ENCODE results near the gene SIK3.
A peak's percentile ranks its signal among the peaks of the same experiment; 100 is the strongest.

SIK3 gene

GRCh38 chr11:116970485-116971292 lies 127.5 kb downstream of the SIK3 start:
- DNase-seq (ENCODE audit: low read depth) = no peak

GRCh38 chr11:116969694-116970093 lies 128.5 kb downstream of the SIK3 start:
- DNase-seq (ENCODE audit: low read depth) = no peak

DNA sequence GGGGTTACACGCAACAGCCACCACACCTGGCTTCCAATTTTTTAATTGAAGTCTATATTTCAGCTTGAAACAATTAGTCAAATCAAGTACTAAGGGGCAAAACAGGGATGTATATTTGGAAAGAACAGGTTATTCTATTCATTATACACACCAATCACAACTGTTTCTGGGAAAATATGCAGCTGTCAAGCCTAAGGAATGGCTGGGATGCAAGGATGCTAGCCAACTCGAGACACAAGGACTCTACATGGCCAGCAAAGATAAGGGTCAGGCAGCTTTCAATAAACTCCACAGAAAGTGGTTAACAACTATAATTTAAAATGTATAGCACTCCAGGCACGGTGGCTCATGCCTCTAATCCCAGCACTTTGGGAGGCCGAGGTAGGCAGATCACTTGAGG lies 134.0 kb downstream of the SIK3 start:
- no peak for DNase-seq (ENCODE audit: low read depth)

DNA sequence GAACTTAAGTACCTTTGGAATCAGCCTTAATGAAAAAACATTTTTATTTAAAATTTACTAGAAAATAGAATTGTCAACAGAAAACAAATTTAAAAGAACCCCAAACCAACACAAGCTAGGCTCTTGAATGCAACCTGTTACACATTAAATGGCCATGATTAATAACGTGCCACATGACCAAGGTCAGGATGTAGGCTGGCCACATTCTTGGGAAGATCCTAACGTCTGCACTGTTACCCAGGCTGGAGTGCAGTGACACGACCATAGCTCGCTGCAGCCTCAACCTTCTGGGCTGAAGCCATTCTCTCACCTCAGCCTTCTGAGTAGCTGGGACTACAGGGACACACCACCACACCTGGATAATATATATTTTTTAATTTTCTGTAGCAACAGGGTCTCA lies 134.4 kb downstream of the SIK3 start:
- DNase-seq (ENCODE audit: low read depth) = no peak

- DNase-seq (ENCODE audit: low read depth) = no peak
Measured at GRCh38 chr11:116962108-116962507, 136.1 kb downstream of the SIK3 start.

- DNase-seq (ENCODE audit: low read depth) = peak; percentile 61
Measured at GRCh38 chr11:116960930-116961329, 137.3 kb downstream of the SIK3 start.

DNA sequence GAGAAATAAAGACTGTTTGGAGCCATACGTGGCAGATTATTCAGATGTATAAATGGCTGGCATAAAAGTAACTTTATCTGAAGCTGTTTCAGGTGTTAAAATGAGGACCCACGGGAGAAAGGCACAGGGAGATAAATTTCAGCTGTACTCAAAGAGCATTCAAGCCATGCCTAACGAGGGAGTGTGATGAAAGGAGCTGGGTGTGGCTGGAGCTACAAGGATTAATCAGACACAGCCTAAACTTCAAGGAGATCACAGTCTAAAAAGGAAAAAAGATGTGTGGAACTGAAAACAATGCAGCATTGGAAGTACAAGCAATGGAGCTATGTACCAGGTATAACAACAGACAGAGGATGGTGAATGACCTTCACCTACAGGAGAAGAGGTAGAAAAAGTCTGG lies 140.0 kb downstream of the SIK3 start:
- no peak for DNase-seq (ENCODE audit: low read depth)

GRCh38 chr11:116955949-116956348 lies 142.3 kb downstream of the SIK3 start:
- DNase-seq (ENCODE audit: low read depth) = no peak

DNA sequence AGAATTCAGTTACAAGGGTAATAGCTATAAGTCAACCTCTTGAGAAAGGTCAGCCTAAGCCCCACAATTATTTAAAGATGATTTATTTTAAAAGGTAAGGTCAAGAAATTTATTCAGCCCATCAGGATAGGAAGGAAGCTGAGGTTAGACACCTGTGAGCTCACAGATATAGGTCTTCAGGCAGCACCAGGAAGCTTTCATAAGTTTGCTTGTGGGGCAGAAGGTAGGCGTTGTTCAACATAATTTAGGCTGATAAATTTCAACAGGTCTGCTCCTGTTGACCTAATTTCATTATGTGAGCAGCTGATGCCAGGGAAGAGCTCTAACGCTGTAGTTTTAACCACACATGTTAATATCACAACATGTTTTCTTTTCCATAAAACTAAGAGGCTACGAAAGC lies 142.7 kb downstream of the SIK3 start:
- DNase-seq (ENCODE audit: low read depth) = no peak

GRCh38 chr11:116953530-116954285 lies 144.5 kb downstream of the SIK3 start:
- no peak for DNase-seq (ENCODE audit: low read depth)

DNA sequence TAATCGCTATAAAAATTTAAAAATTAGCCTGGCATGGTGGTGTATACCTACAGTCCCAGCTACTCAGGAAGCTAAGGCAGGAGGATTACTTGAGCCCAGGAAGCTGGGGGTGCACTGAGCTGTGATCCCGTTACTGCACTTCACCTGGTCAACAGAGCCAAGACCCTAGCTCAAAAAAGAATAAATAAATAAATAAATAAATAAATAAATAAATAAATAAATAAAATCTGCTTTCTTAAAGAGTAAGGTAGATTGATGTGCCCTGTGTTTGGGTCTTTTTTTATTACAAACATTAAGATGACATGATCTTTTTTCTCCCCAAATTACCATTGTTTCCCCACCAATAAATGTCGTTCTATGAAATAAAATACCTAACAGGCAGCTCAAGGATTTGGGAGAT lies 146.5 kb downstream of the SIK3 start:
- DNase-seq (ENCODE audit: low read depth) = no peak

DNA sequence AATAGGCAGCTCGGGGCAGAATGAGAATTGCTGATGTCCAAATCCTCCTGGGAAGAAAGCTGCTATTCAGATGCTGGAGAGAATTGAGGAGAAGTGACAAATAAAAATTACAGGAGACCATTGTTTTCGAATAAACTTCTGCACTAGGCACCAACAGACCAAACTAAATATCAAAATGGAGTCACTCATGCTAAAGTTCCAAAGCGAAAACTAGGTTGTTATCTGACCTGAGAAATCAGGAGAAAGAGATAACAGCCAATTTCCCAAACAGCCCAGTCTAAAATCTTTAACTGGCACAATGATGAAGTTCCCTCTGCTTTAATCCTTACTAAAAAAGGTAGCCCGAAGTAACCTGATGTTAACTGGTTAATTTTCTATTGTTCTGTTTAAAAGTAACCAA lies 148.0 kb downstream of the SIK3 start:
- no peak for DNase-seq (ENCODE audit: low read depth)

DNA sequence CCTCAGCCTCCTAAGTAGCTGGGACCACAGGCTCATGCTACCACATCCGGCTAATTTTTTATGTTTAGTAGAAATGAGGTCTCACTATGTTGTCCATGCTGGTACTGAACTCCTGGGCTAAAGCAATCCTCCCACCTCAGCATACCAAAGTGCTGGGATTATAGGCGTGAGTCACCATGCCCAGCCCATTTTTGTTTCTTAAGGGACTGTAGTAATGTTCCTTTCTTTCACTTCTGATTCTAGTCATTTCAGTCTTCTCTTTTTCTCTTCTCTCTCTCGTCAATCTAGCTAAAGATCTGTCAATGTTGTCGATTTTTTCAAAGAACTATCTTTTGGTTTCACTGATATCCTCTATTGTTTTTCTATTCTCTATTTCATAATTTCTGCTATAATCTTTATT lies 149.8 kb downstream of the SIK3 start:
- peak; percentile 42 for DNase-seq (ENCODE audit: low read depth)

DNA sequence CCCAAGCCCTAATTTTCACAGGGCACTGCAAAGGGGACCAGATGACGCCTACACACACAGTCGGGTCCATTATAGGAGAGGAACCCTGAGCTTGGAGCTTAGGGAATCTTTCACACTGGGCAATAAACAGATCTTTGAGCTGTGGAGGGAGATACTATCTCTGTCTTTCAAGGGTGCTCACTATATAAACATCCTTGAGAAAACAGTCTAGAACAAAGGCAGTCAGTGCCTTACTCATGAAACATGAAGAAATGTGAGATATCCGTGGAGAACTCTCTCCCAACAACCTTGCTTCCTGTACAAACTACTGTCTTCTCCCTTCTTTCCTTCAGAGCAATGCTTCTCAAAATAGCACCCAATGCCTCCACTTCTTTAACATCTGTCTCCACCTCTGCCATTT lies 151.8 kb downstream of the SIK3 start:
- peak; percentile 29 for DNase-seq (ENCODE audit: low read depth)

DNA sequence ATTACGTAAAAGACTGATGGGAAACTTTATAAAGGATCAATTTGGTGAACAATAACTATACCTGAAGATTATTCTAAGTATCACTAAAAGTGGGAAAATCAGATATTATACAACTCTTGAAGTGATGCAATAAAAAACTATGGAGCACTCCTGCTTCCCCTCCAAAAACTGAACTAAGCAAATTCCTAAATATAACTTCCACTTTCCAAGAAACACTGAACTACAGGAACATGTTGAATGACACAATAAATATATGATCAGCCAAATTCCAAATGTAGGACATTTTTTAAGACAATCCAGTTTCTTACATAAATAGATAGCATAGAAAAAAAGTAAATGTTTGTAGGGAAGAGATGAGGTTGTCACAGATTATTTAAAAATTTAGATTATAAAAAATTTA lies 158.7 kb downstream of the SIK3 start:
- DNase-seq (ENCODE audit: low read depth) = no peak

DNA sequence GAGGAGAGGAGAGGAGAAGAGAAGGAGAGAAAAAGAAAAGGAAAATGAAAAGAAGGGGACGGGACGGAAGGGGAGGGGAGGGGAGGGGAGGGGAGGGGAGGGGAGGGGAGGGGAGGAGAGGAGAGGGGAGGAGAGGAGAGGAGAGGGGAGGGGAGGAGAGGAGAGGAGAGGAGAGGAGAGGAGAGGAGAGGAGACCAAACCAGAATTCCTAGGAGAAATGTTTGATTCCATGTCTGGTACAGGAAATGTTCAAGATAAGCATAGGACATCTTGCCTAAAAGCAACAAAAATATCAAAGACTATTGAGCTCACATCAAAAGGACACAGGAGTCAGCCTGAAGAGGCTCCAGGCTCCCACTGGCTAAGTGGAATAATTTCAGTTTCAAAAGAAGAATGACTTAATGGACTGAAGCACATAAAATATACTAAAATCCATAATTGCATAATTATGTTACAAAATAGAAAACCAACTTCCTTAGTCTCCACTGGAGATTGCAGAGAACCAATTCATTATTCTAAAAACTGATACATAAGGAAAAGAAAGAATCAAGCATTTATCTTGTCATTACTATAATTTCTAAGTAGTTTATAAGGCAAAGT lies 159.7 kb downstream of the SIK3 start:
- DNase-seq (ENCODE audit: low read depth) = no peak

DNA sequence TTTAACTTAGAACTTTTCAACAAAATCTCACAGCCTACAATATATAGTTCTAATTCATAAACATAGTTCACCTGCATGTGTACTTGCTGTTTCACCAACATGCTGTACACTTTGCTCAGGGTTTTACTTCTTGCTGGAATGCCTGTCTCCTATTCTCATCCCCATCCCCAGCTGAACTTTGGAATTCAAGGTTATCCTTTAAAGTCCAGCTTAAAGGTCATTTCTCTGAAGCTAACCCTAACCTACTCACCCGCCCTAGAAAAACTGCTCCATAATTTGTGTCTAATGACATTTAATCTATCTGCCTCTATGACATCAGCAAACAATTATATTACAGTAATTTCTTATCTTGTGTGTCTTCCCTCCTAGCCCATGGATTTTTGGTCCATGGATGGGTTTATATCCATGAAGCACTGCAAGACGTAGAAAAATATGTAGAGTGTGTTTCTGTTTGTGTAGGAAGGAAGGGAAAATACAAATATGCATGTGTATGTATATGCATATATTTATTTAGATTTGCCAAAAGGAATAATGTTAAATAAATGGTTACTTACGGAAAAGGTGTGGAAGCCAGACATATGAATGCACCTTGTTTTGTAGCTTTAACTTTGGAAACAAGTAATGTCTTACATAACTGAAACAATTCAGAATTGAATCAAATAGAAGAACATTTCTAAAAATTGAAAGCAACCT lies 161.3 kb downstream of the SIK3 start:
- DNase-seq (ENCODE audit: low read depth) = no peak

DNA sequence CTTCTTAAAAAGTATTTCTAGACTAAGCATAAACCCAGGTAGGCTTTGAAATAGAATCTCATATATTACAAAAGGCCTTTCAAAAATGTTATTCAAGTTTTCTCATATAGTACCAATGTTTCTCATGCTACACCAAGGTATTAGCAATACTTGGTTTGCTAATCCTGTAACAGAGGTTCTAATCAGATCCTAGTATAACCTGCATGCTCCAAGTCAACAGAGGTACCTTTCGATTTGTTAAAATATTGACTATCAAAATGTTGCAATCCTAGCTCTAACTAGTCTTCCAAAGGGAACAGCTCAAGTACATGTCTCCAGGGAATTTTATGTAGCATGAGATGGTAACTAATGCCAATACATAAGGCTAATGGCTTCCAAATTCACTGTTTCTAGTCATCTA lies 162.7 kb downstream of the SIK3 start:
- no peak for DNase-seq (ENCODE audit: low read depth)

DNA sequence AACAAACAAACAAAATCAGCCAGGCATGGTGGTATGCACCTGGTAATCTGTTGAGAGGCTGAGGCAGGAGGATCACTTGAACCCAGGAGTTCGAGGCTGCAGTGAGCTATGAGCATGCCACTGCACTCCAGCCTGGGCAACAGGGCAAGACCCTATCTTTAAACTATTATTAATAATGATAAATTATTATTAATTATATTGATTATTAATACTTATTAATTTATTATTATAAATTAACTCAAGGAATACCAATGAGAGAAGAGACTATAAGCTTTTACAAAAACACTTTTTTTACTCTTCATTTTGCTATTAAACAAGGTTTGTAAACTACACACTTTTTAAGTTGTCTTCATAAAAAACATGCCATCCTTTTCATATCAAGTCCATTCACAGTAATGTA lies 163.1 kb downstream of the SIK3 start:
- DNase-seq (ENCODE audit: low read depth) = no peak

GRCh38 chr11:116933961-116934360 lies 164.3 kb downstream of the SIK3 start:
- no peak for DNase-seq (ENCODE audit: low read depth)

DNA sequence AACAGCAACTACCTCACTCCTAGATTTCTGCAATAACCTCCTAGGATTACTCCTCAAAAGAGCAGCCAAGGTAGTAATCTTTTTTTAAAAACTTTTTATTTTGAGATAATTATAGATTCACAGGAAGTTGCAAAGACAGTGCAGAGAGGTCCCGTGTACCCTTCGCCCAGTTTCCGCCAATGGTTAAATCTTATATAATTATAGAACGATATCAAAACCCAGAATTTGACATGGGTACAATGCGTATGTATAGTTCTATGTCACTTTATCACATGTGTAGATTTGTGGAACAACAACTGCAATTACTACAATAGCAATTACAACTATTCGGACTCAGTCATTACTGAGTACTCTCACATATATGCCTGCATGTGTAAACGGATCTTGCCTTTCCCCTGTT lies 166.0 kb downstream of the SIK3 start:
- DNase-seq (ENCODE audit: low read depth) = no peak

- no peak for DNase-seq (ENCODE audit: low read depth)
Measured at GRCh38 chr11:116931206-116931953, 166.8 kb downstream of the SIK3 start.
